Mucosa of stomach (tissue), 1 donor: Measurements from ENCODE around the gene SYNGR4.
"Not testable (repeated sequence)": the region's sequence is repeated elsewhere in the genome, so short reads cannot be mapped to it uniquely, and the experiment has no call there.

Experiments used
- H3K27me3 ChIP-seq: one replicate; pipeline ENCODE4 v1.7.0; 2013; ENCODE audit warnings: mild to moderate bottlenecking, low read length; ENCODE audit not compliant: control insufficient read depth, insufficient read depth
- H3K36me3 ChIP-seq: one replicate; pipeline ENCODE4 v1.7.0; 2013; ENCODE audit warnings: low read length; ENCODE audit not compliant: control insufficient read depth, insufficient read depth
- H3K4me1 ChIP-seq: one replicate; pipeline ENCODE4 v1.7.0; 2013; ENCODE audit warnings: mild to moderate bottlenecking, low read length; ENCODE audit not compliant: control insufficient read depth, insufficient read depth
- H3K4me3 ChIP-seq: one replicate; pipeline ENCODE4 v1.7.0; 2013; ENCODE audit warnings: low read length
- H3K9ac ChIP-seq: one replicate; pipeline ENCODE4 v1.7.0; 2013; ENCODE audit warnings: mild to moderate bottlenecking, low read length, moderate library complexity
- H3K9me3 ChIP-seq: one replicate; pipeline ENCODE4 v1.7.0; 2013; ENCODE audit warnings: mild to moderate bottlenecking, low read length, moderate library complexity; ENCODE audit not compliant: control insufficient read depth
- donor health status: Pancreatic carcinoma.

SYNGR4 gene

GRCh38 chr19:48365602-48366001 is 1.4 kb downstream of the SYNGR4 start:
- Histone ChIP-seq H3K9me3 (no peaks in the 10 kb centered on the region), H3K9ac (no peak overlapping the region), H3K36me3 (no peaks in the 10 kb centered on the region), H3K4me1 (peaks cover 29% of the 10 kb centered on the region), H3K4me3 (no peak overlapping the region), H3K27me3 (no peaks in the 10 kb centered on the region)

- H3K9ac ChIP-seq = no peak overlapping the region
- no peak overlapping the region for H3K4me3 ChIP-seq
Measured at GRCh38 chr19:48367855-48368254, 3.7 kb downstream of the SYNGR4 start.

GRCh38 chr19:48368936-48369335 is 4.8 kb downstream of the SYNGR4 start:
- H3K27me3 ChIP-seq = no peaks in the 10 kb centered on the region
- H3K4me1 ChIP-seq = peaks cover 16% of the 10 kb centered on the region
- H3K9me3 ChIP-seq = no peaks in the 10 kb centered on the region
- no peaks in the 10 kb centered on the region for H3K36me3 ChIP-seq
- no peak overlapping the region for H3K9ac ChIP-seq
- no peak overlapping the region for H3K4me3 ChIP-seq

More at GRCh38 chr19:48367855-48368254, 3.7 kb downstream of the SYNGR4 start:
- Histone ChIP-seq H3K9me3 (no peaks in the 10 kb centered on the region), H3K4me1 (peaks cover 25% of the 10 kb centered on the region), H3K36me3 (no peaks in the 10 kb centered on the region), H3K27me3 (no peaks in the 10 kb centered on the region)

DNA sequence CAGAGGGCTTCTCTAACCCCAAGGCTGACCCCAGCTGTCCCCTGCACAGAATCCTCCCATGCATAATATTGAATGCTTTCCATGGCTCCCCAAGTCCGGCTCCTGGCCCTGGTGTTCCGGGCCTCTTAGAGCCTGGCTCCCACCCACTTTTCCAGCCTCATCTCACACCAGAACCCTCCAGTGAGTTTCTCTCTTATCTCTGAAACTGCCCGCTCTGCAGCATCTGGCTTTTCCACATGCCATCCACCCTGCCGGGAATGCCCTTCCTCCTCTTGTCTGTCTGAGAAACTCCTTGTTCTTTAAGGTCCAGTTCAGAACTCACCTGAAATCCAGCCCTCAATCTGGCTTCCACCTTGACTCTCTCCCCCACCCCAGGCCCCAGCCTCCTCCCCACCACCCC is 6.8 kb downstream of the SYNGR4 start:
- Histone ChIP-seq H3K4me3 (no peak overlapping the region), H3K36me3 (no peaks in the 10 kb centered on the region), H3K4me1 (peaks cover 10% of the 10 kb centered on the region), H3K9ac (no peak overlapping the region), H3K27me3 (no peaks in the 10 kb centered on the region), H3K9me3 (no peaks in the 10 kb centered on the region)

DNA sequence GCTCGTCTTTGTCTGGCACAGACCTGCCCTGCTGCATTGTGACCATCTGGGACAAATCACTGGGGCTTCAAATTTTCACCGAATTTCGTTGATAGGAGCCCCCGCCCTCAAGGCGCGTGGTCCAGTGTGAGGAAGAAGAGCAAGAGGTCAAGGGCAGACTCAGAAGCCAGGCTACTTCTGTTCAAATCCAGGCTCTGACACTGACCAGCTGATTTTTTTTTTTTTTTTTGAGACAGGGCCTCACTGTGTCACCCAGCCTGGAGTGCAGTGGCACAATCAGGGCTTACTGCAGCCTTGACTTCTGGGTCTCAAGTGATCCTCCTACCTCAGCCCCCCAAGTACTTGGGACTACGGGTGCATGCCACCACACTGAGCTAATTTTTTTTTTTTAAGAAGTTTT is 7.2 kb downstream of the SYNGR4 start:
- Histone ChIP-seq H3K9ac (no peak overlapping the region), H3K27me3 (no peaks in the 10 kb centered on the region), H3K4me1 (peaks cover 10% of the 10 kb centered on the region), H3K36me3 (no peaks in the 10 kb centered on the region), H3K4me3 (no peak overlapping the region), H3K9me3 (no peaks in the 10 kb centered on the region)

DNA sequence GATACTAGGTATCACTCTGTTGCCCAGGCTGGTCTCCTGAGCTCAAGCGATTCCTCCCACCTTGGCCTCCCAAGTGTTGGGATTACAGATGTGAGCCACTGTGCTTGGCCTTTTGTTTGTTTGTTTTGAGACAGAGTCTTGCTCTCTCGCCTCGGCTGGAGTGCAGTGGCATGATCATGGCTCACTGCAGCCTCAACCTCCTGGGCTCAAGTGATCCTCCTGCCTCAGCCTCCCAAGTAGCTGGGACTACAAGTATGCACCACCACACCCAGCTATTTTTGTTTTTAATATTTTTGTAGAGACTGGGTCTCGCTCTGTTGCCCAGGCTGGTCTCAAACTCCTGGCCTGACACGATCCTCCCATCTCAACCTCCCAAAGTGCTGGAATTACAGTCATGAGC is 7.6 kb downstream of the SYNGR4 start:
- not testable (repeated sequence) for H3K36me3 ChIP-seq, H3K4me3 ChIP-seq, H3K27me3 ChIP-seq, H3K4me1 ChIP-seq, H3K9me3 ChIP-seq, H3K9ac ChIP-seq

GRCh38 chr19:48372904-48373303 is 8.7 kb downstream of the SYNGR4 start:
- no peak overlapping the region for H3K4me3 ChIP-seq
- no peak overlapping the region for H3K9ac ChIP-seq
- no peaks in the 10 kb centered on the region for H3K36me3 ChIP-seq
- no peaks in the 10 kb centered on the region for H3K27me3 ChIP-seq
- peaks cover 10% of the 10 kb centered on the region for H3K4me1 ChIP-seq
- H3K9me3 ChIP-seq = no peaks in the 10 kb centered on the region

GRCh38 chr19:48373567-48373966 is 9.4 kb downstream of the SYNGR4 start:
- Histone ChIP-seq H3K9me3 (no peaks in the 10 kb centered on the region), H3K36me3 (no peaks in the 10 kb centered on the region), H3K4me1 (peaks cover 8% of the 10 kb centered on the region), H3K9ac (no peak overlapping the region), H3K4me3 (no peak overlapping the region), H3K27me3 (no peaks in the 10 kb centered on the region)

DNA sequence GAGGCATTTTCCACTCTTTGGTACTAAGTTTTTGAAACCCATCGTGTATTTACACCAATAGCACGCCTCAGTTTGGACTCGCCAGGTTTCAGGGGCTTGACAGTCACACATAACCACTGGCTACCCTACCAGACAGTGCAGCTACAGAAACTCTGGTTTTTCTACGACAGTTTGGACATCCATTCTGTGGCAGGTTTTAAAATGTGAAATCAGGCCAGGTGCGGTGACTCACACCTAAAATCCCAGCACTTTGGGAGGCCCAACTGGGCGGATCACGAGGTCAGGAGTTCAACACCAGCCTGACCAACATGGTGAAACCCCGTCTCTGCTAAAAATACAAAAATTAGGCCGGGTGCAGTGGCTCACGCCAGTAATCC is 14.0 kb downstream of the SYNGR4 start:
- Histone ChIP-seq H3K36me3 (no peaks in the 10 kb centered on the region), H3K9me3 (no peaks in the 10 kb centered on the region), H3K9ac (no peak overlapping the region), H3K4me1 (no peaks in the 10 kb centered on the region), H3K4me3 (no peak overlapping the region), H3K27me3 (no peaks in the 10 kb centered on the region)

DNA sequence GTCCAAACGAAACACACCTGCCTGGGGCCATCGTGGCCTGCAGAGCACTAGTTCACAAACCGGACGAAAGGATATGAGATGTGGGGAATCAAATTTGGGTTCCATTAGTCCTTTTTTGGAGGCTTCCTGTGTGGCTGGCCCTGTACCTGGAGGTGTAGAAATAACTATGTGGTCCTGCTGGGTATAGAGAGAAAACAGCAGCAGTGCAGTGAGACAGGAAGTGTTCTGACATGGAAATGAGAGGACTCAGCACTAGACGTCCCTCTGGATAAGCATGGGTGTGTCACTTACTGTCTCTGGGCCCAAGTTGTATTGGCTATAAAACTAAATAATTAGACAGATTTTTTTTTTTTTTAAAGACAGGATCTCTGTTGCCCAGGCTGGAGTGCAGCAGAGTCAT is 14.9 kb downstream of the SYNGR4 start:
- H3K36me3 ChIP-seq = no peaks in the 10 kb centered on the region
- H3K9ac ChIP-seq = no peak overlapping the region
- no peak overlapping the region for H3K4me3 ChIP-seq
- H3K9me3 ChIP-seq = no peaks in the 10 kb centered on the region
- H3K4me1 ChIP-seq = no peaks in the 10 kb centered on the region
- H3K27me3 ChIP-seq = no peaks in the 10 kb centered on the region

DNA sequence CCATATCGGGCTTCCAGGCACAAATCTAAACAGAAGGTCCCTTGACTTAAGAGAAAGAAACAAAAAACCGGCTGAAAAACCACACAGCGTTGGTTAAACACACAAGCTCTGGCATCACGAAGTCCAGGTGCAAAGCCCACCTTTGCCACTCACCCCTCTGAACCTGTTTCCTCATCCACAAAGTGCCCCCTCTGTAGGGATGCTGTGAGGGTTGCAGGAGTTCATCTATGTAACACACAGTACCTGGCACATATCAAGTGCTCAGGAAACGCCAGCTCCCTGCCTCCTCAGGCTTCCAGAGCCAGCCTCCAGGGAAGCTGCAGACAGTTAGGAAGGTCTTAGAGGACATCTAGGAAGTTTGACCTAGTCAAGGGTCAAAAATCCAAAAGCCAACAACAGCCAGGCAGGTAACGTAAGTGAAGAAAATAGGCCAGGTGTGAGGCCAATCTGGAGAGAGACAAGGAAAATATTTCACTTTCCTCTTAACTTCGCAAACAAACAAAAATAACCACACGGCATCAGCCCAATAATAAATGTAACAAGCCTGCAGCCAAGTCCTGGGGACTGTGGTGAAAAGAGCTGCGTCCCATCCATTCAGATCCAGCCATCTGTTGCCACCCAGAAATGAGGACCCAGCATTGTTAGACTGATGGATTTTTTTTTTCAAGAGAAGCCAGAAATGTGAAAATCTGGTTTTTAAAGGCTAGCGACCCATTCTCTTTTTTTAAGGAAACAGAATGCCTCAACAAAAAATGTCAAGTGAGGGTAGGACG is 17.2 kb downstream of the SYNGR4 start:
- Histone ChIP-seq H3K4me1 (no peaks in the 10 kb centered on the region), H3K9ac (no peak overlapping the region), H3K27me3 (no peaks in the 10 kb centered on the region), H3K9me3 (no peaks in the 10 kb centered on the region), H3K36me3 (peaks cover 8% of the 10 kb centered on the region), H3K4me3 (no peak overlapping the region)

GRCh38 chr19:48382286-48382685 is 18.1 kb downstream of the SYNGR4 start:
- Histone ChIP-seq H3K9ac (no peak overlapping the region), H3K36me3 (peaks cover 8% of the 10 kb centered on the region), H3K27me3 (no peaks in the 10 kb centered on the region), H3K4me1 (no peaks in the 10 kb centered on the region), H3K4me3 (no peak overlapping the region), H3K9me3 (no peaks in the 10 kb centered on the region)
